Ishikawa (cell line): ENCODE data around the gene TPD52L1.

Experiments used
- CREB1 ChIP-seq: IDR thresholded peaks from 2 replicates; pipeline ENCODE4 v1.6.1; 2012; ENCODE audit warnings: low read depth
- EGR1 ChIP-seq: IDR thresholded peaks from 2 replicates; pipeline ENCODE4 v1.6.1; 2012
- EP300 ChIP-seq: IDR thresholded peaks from 2 replicates; pipeline ENCODE4 v1.6.1; 2012; ENCODE audit warnings: borderline replicate concordance
- FOXM1 ChIP-seq: IDR thresholded peaks from 2 replicates; pipeline ENCODE4 v1.6.1; 2012; ENCODE audit warnings: low read depth, borderline replicate concordance
- MAX ChIP-seq: IDR thresholded peaks from 2 replicates; pipeline ENCODE4 v1.6.1; 2012
- NFIC ChIP-seq: IDR thresholded peaks from 2 replicates; pipeline ENCODE4 v1.6.1; 2012
- RAD21 ChIP-seq: IDR thresholded peaks from 2 replicates; pipeline ENCODE4 v1.6.1; 2012; ENCODE audit warnings: low read depth
- REST ChIP-seq: IDR thresholded peaks from 2 replicates; pipeline ENCODE4 v1.6.1; 2012; ENCODE audit warnings: low read depth, mild to moderate bottlenecking
- TAF1 ChIP-seq: IDR thresholded peaks from 2 replicates; pipeline ENCODE4 v1.6.1; 2012; ENCODE audit warnings: low read depth, mild to moderate bottlenecking
- TCF12 ChIP-seq: IDR thresholded peaks from 2 replicates; pipeline ENCODE4 v1.6.1; 2012; ENCODE audit warnings: low read depth
- TEAD4 ChIP-seq: IDR thresholded peaks from 2 replicates; pipeline ENCODE4 v1.6.1; 2012
- USF1 ChIP-seq: IDR thresholded peaks from 2 replicates; pipeline ENCODE4 v1.6.1; 2012
- YY1 ChIP-seq: IDR thresholded peaks from 2 replicates; pipeline ENCODE4 v1.6.1; 2012; ENCODE audit warnings: low read depth
- ZBTB7A ChIP-seq: IDR thresholded peaks from 2 replicates; pipeline ENCODE4 v1.6.1; 2012; ENCODE audit warnings: low read depth

TPD52L1 gene

GRCh38 chr6:125307964-125308615, 154.5 kb downstream of the TPD52L1 start:
- no peak for TF ChIP-seq EP300
- TF ChIP-seq YY1, result no peak
- no peak for TF ChIP-seq ZBTB7A
- TF ChIP-seq FOXM1, result no peak

GRCh38 chr6:125310994-125311649, 157.5 kb downstream of the TPD52L1 start:
- no peak for TF ChIP-seq YY1
- peak; percentile 88 for TF ChIP-seq RAD21

GRCh38 chr6:125312478-125312877, 158.9 kb downstream of the TPD52L1 start:
- no peak for TF ChIP-seq RAD21

- no peak for TF ChIP-seq YY1
- no peak for TF ChIP-seq REST
- TF ChIP-seq EP300, result no peak
- TF ChIP-seq FOXM1, result no peak
- TF ChIP-seq TCF12, result no peak
- TF ChIP-seq EGR1, result no peak
- TF ChIP-seq TEAD4, result no peak
- no peak for TF ChIP-seq CREB1
- TF ChIP-seq USF1, result no peak
- no peak for TF ChIP-seq MAX
- TF ChIP-seq NFIC, result no peak
- no peak for TF ChIP-seq RAD21
- no peak for TF ChIP-seq ZBTB7A
- TF ChIP-seq TAF1, result no peak
Observed at GRCh38 chr6:125312950-125313349, 159.4 kb downstream of the TPD52L1 start.
